Measurements from ENCODE around the gene CDC45. TPM values are rescaled to one million over a fixed set of nuclear protein-coding genes. Genes with fewer than 3 reads are reported as not detected.

The CDC45 gene
- polyA plus RNA-seq, 3 donors = 0.12 to 1.9 (median 0.23) TPM

DNA sequence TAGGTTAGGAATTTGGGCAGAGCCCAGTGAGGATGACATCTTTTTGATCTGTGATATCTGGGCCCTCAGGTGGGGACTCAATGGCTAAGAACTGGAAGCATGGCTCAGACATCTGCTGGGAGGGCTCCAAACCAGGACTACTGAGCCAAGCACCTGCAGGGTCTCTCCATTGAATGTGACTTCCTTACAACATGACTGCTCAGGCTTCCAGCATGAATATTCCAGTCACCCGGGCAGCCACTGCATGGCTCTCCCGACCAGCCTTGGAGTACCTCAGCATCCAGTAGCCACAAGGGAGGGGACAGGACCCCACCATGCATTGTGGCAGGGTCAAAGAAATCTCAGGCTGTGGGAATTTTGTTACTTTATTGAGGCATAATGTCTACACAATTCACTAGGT lies 8.6 kb downstream of the CDC45 start:
- WGBS, 3 donors = 92 to 97% (median 96%) methylated on average over 2 of the region's 2 CpGs
- H3K27ac ChIP-seq (ENCODE audit: low read depth, low read length) = no peak overlapping the region

DNA sequence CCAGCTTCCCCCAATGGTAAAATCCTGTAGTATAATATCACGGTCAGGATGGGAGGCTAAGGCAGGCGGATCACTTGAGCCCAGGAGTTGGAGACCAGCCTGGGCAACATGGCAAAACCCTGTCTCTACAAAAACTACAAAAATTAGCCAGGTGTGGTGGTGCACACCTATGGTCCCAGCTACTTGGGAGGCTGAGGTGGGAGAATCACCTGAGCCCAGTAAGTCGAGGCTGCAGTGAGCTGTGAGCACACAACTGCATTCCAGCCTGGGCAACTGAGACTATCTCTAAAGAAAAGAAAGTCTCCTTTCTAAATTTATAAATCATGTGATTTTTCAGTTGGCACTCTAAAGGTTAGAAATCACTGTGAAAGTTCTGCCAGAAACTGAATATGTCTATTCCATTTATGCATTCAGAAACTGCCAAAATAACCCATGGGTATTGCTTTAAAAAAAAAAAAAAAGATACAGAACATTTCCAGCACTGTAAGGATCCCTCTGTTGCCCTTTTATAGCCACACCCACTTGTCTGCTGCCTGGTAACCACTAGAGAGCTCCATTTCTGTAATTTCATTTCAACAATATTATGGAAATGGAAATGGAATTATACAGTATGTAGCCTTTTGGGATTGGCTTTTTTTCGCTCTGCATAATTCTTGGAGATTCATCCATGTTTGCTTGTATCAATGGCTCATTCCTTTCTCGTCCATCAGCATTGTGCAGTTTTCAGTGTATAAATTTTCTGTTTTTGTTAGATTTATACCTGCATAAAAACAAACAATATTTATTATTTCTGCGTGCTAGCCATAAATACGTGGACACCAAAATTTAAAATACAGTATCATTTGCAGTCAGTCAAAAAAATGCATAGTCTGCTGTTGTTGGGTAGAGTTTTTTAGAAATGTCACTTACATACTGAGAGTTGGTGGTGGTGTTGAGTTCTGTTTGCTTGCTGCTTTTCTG lies 9.4 kb downstream of the CDC45 start:
- no peak overlapping the region for H3K27ac ChIP-seq (ENCODE audit: low read depth, low read length)
- WGBS, 3 donors = 85 to 89% (median 86%) methylated on average over 7 of the region's 7 CpGs

- no peak overlapping the region for H3K27ac ChIP-seq (ENCODE audit: low read depth, low read length)
- 93 to 98% (median 95%) methylated on average over 5 of the region's 5 CpGs for WGBS, 3 donors
These were observed 11.0 kb downstream of the CDC45 start for GRCh38 chr22:19490628-19491230.

DNA sequence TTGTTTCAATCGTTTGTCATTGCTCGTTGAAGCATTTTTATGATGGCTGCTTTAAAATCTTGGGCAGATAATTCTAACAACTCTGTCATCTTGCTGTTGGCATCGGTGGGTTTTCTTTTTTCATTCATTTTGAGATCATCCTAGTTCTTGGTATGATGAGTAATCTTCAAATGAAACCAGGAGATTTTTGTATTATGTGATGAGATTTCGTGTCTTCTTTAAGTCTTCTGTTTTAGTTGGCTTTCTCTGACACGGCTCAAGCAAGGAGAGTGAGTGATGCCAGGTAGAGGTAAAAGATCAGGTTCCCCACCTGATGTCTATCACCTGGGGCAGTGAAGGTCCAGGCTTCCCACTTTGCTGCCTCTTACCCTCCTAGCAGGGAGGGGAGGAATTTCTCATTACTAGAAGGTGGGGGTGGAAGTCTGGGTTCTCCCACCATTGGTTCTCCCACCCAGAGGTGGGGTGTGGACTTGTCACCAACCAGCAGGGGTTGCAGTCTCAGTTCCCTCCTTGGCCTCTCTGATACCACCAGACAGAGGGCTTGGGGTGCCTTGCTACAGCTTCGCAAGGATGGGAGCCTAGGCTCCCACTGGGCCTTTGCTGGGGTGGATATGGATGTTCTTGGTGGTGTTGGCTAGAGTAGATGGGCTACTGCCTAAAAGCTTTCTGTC lies 12.9 kb downstream of the CDC45 start:
- WGBS, 3 donors = 89 to 94% (median 91%) methylated on average over 6 of the region's 6 CpGs

GRCh38 chr22:19494001-19494560 lies 14.4 kb downstream of the CDC45 start:
- 96 to 98% (median 97%) methylated on average over 8 of the region's 8 CpGs for WGBS, 3 donors
- no peak overlapping the region for H3K27ac ChIP-seq (ENCODE audit: low read depth, low read length)

More for the DNA sequence above, 12.9 kb downstream of the CDC45 start:
- no peak overlapping the region for H3K27ac ChIP-seq (ENCODE audit: low read depth, low read length)

- H3K27ac ChIP-seq (ENCODE audit: low read depth, low read length) = no peak overlapping the region
- 93 to 97% (median 94%) methylated on average over 6 of the region's 6 CpGs for WGBS, 3 donors
These were observed 15.0 kb downstream of the CDC45 start for GRCh38 chr22:19494676-19495173.

- WGBS, 3 donors = 61 to 78% (median 67%) methylated on average over 5 of the region's 5 CpGs
- H3K27ac ChIP-seq (ENCODE audit: low read depth, low read length) = no peak overlapping the region
These were observed 16.0 kb downstream of the CDC45 start for GRCh38 chr22:19495562-19496323.

- no peak overlapping the region for H3K27ac ChIP-seq (ENCODE audit: low read depth, low read length)
- WGBS, 3 donors = 96% methylated on average over 3 of the region's 3 CpGs
These were observed 16.6 kb downstream of the CDC45 start for GRCh38 chr22:19496324-19496630.

DNA sequence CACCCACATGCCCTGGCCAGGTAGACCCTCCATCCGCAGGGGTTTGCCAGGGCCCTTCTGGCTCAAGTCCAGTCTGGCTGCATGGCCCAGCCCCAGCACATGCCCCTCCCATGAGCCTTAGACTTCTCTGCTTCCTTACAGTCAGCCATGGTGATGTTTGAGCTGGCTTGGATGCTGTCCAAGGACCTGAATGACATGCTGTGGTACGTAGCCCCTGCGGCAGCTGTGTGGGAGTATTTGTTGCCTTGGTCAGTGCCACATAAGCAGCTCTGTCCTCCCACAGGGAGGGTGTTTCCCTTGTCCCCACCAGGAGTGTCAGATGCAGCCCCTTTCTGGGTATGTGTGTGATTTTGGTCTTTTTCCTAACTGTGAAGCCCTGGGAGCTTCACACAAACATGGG lies 17.5 kb downstream of the CDC45 start:
- no peak overlapping the region for H3K27ac ChIP-seq (ENCODE audit: low read depth, low read length)
- whole genome bisulfite sequencing, 3 donors = 55 to 66% (median 59%) methylated on average over 3 of the region's 3 CpGs

- H3K27ac ChIP-seq (ENCODE audit: low read depth, low read length) = no peak overlapping the region
- WGBS, 3 donors = 90 to 98% (median 95%) methylated on average over 7 of the region's 7 CpGs
These were observed 18.6 kb downstream of the CDC45 start for GRCh38 chr22:19498154-19498865.

DNA sequence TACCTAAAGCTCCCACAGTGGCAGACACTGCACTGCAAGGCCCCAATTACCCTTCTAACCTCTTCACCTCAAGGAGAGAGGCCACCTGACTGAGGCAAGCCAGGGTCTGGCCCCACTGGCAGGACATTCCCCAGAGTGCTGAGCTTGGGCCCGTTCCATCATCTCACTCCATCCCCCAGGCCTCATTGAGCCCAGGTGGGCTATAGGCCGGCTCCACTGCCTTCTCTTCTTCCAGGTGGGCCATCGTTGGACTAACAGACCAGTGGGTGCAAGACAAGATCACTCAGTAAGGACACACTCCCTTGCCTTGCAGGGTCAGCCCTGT lies 19.1 kb downstream of the CDC45 start:
- WGBS, 3 donors = 87 to 99% (median 96%) methylated on average over 3 of the region's 3 CpGs
- no peak overlapping the region for H3K27ac ChIP-seq (ENCODE audit: low read depth, low read length)

- 94 to 99% (median 98%) methylated on average over 7 of the region's 7 CpGs for WGBS, 3 donors
- H3K27ac ChIP-seq (ENCODE audit: low read depth, low read length) = no peak overlapping the region
These were observed 19.6 kb downstream of the CDC45 start for GRCh38 chr22:19499236-19499879.

GRCh38 chr22:19499880-19500242 lies 20.1 kb downstream of the CDC45 start:
- H3K27ac ChIP-seq (ENCODE audit: low read depth, low read length) = no peak overlapping the region
- 94 to 99% (median 98%) methylated on average over 4 of the region's 4 CpGs for WGBS, 3 donors

DNA sequence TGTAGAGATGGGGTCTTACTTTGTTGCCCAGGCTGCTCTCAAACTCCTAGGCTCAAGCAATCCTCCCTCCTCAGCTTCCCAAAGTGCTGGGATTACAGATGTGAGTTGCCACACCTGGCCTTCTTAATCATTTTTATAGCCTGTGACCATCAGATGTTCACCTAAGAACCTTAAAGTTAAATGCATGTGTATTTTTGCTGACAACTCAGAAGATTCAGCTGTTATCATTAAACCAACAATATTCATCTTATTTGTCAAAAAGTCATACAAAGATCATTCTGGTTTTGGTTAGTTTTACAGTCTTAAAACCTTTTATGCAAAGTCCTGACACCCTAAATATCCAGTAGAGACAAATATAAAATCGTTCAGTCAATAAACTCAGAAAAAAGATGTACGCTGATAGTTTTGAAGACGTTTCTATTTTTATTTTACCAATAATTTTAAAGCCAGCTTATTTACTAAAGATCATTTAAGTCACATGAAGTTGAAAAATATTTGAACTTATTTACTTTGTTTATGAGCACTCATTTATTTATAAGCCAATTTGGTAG lies 22.3 kb downstream of the CDC45 start:
- no peak overlapping the region for H3K27ac ChIP-seq (ENCODE audit: low read depth, low read length)
- 88 to 93% (median 88%) methylated on average over 3 of the region's 3 CpGs for WGBS, 3 donors

- WGBS, 3 donors = 83 to 89% (median 85%) methylated on average over 7 of the region's 7 CpGs
- H3K27ac ChIP-seq (ENCODE audit: low read depth, low read length) = no peak overlapping the region
These were observed 23.6 kb downstream of the CDC45 start for GRCh38 chr22:19503367-19503766.

DNA sequence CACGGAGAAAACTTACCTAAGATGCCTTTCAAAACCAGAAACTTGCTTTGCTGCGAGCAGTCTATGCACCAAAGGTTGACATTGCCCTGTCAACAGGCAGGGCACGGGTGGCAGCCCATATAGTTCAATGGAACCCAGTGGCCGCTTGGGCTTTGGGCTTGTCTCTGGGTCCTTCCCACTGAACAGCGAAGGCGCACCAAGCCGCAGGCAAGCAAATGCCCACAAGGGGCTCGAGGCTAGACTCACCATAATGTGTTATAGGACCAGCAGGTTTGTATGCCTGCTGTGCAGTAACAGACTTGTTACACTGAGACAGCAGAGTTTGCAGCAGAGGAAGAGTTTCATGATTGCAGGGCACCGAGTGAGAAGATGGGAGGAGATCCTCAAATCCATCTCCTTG lies 24.1 kb downstream of the CDC45 start:
- 88 to 92% (median 89%) methylated on average over 9 of the region's 9 CpGs for WGBS, 3 donors
- no peak overlapping the region for H3K27ac ChIP-seq (ENCODE audit: low read depth, low read length)

Data from adipose tissue (tissue), 3 donors.